H9 (cell line): ENCODE measurements around the gene LIMA1. TPM values are rescaled to one million over a fixed set of nuclear protein-coding genes. Genes with fewer than 3 reads are reported as not detected.

Source experiments
- DNase-seq: peaks from one replicate; pipeline ENCODE4 v3.0.0-alpha.2; 2017
- H2AFZ ChIP-seq: one replicate; pipeline ENCODE4 v1.6.1; 2013; ENCODE audit warnings: mild to moderate bottlenecking, low read length, control low read depth, moderate library complexity
- H2AK5ac ChIP-seq: 2 replicates; pipeline ENCODE4 v1.6.1; 2013; ENCODE audit warnings: low read length, control low read depth, mixed read lengths; ENCODE audit not compliant: insufficient read length
- H2BK120ac ChIP-seq: one replicate; pipeline ENCODE4 v1.6.1; 2013; ENCODE audit warnings: low read depth, mild to moderate bottlenecking, low read length, control low read depth, inconsistent platforms; ENCODE audit not compliant: poor library complexity, severe bottlenecking
- H2BK12ac ChIP-seq: 2 replicates; pipeline ENCODE4 v1.6.1; 2013; ENCODE audit warnings: low read length, control low read depth, mixed read lengths, low read depth; ENCODE audit not compliant: insufficient read length
- H2BK15ac ChIP-seq: 2 replicates; pipeline ENCODE4 v1.6.1; 2013; ENCODE audit warnings: low read depth, low read length, control low read depth
- H2BK20ac ChIP-seq: one replicate; pipeline ENCODE4 v1.6.1; 2013; ENCODE audit warnings: low read depth, mild to moderate bottlenecking, low read length, control low read depth, inconsistent platforms; ENCODE audit not compliant: poor library complexity, severe bottlenecking
- H2BK5ac ChIP-seq: 2 replicates; pipeline ENCODE4 v1.6.1; 2013; ENCODE audit warnings: low read length, control low read depth, mixed read lengths; ENCODE audit not compliant: insufficient read length
- H3K14ac ChIP-seq: 2 replicates; pipeline ENCODE4 v1.6.1; 2013; ENCODE audit warnings: low read length, control low read depth; ENCODE audit not compliant: insufficient read depth
- H3K18ac ChIP-seq: 2 replicates; pipeline ENCODE4 v1.6.1; 2013; ENCODE audit warnings: low read depth, mild to moderate bottlenecking, mixed read lengths, low read length, control low read depth; ENCODE audit not compliant: insufficient read length
- H3K23ac ChIP-seq: 2 replicates; pipeline ENCODE4 v1.6.1; 2013; ENCODE audit warnings: low read length, control low read depth, mixed read lengths, low read depth; ENCODE audit not compliant: insufficient read length
- H3K23me2 ChIP-seq: 2 replicates; pipeline ENCODE4 v1.6.1; 2013; ENCODE audit warnings: low read depth, mild to moderate bottlenecking, mixed read lengths, low read length, control low read depth; ENCODE audit not compliant: insufficient read length, poor library complexity, severe bottlenecking
- H3K27ac ChIP-seq: 2 replicates; pipeline ENCODE4 v1.5.1; 2013; ENCODE audit warnings: low read length, control low read depth, mixed read lengths, low read depth; ENCODE audit not compliant: insufficient read length
- H3K27me3 ChIP-seq: 2 replicates; pipeline ENCODE4 v1.6.1; 2013; ENCODE audit warnings: low read length, control low read depth, inconsistent platforms; ENCODE audit not compliant: insufficient read depth
- H3K4ac ChIP-seq: 2 replicates; pipeline ENCODE4 v1.6.1; 2013; ENCODE audit warnings: low read depth, mild to moderate bottlenecking, control low read depth, inconsistent platforms, low read length, moderate library complexity
- H3K4me1 ChIP-seq: 2 replicates; pipeline ENCODE4 v1.6.1; 2013; ENCODE audit warnings: low read length, control low read depth, inconsistent platforms; ENCODE audit not compliant: insufficient read depth
- H3K4me2 ChIP-seq: 2 replicates; pipeline ENCODE4 v1.6.1; 2013; ENCODE audit warnings: low read length, control low read depth, mixed read lengths; ENCODE audit not compliant: insufficient read length, insufficient read depth
- H3K56ac ChIP-seq: 2 replicates; pipeline ENCODE4 v1.6.1; 2013; ENCODE audit warnings: low read depth, mild to moderate bottlenecking, mixed read lengths, low read length, control low read depth; ENCODE audit not compliant: insufficient read length
- H3K79me1 ChIP-seq: 2 replicates; pipeline ENCODE4 v1.6.1; 2013; ENCODE audit warnings: low read depth, mild to moderate bottlenecking, moderate library complexity, low read length, control low read depth, inconsistent platforms; ENCODE audit not compliant: insufficient read depth, poor library complexity, severe bottlenecking
- H3K79me2 ChIP-seq: 2 replicates; pipeline ENCODE4 v1.6.1; 2013; ENCODE audit warnings: low read length, control low read depth, inconsistent platforms; ENCODE audit not compliant: insufficient read depth
- H3K9ac ChIP-seq: 2 replicates; pipeline ENCODE4 v1.6.1; 2013; ENCODE audit warnings: low read length, control low read depth, mixed read lengths; ENCODE audit not compliant: insufficient read length; ENCODE audit errors: extremely low read depth
- H3K9me3 ChIP-seq: one replicate; pipeline ENCODE4 v1.6.1; 2013; ENCODE audit warnings: low read depth, low read length, inconsistent platforms; ENCODE audit not compliant: control insufficient read depth
- H3T11ph ChIP-seq: one replicate; pipeline ENCODE4 v1.6.1; 2013; ENCODE audit warnings: mild to moderate bottlenecking, low read length, control low read depth, inconsistent platforms
- H4K20me1 ChIP-seq: one replicate; pipeline ENCODE4 v1.6.1; 2013; ENCODE audit not compliant: control insufficient read depth, insufficient read length, insufficient read depth
- H4K5ac ChIP-seq: 2 replicates; pipeline ENCODE4 v1.6.1; 2013; ENCODE audit warnings: low read depth, mild to moderate bottlenecking, mixed read lengths, low read length, control low read depth; ENCODE audit not compliant: insufficient read length
- H4K8ac ChIP-seq: replicated peaks from 2 replicates; pipeline ENCODE4 v1.6.1; 2013; ENCODE audit warnings: low read length, control low read depth, mixed read lengths, low read depth; ENCODE audit not compliant: insufficient read length
- H4K91ac ChIP-seq: 2 replicates; pipeline ENCODE4 v1.6.1; 2013; ENCODE audit warnings: low read depth, mild to moderate bottlenecking, moderate library complexity, mixed read lengths, low read length, control low read depth; ENCODE audit not compliant: insufficient read length
- H3K27ac Mint-ChIP-seq, 3 experiments: 2 replicates in 2 of 3; 3 replicates in 1 of 3; pipeline ENCODE4 v1.8.0; 2020 to 2021; ENCODE audit warnings: mixed read lengths in 3 of 3, mild to moderate bottlenecking in 1 of 3, moderate library complexity in 1 of 3
- H3K27me3 Mint-ChIP-seq: 2 replicates; pipeline ENCODE4 v1.8.0; 2021; ENCODE audit warnings: low read depth, mild to moderate bottlenecking, moderate library complexity, mixed read lengths
- H3K36me3 Mint-ChIP-seq, 3 experiments: 2 replicates in 2 of 3; 3 replicates in 1 of 3; pipeline ENCODE4 v1.8.0; 2020 to 2021; ENCODE audit warnings: low read depth in 3 of 3, mixed read lengths in 3 of 3; ENCODE audit not compliant: insufficient read depth in 1 of 3
- H3K4me1 Mint-ChIP-seq, 2 experiments: 2 replicates each; pipeline ENCODE4 v1.8.0; 2020; ENCODE audit warnings: mixed read lengths in 2 of 2
- H3K4me3 Mint-ChIP-seq, 2 experiments: 2 replicates in 1 of 2; 3 replicates in 1 of 2; pipeline ENCODE4 v1.8.0; 2020 to 2021; ENCODE audit warnings: mild to moderate bottlenecking in 2 of 2, mixed read lengths in 2 of 2, moderate library complexity in 1 of 2
- H3K9me3 Mint-ChIP-seq, 2 experiments: 2 replicates in 1 of 2; 3 replicates in 1 of 2; pipeline ENCODE4 v1.8.0; 2020; ENCODE audit warnings: mild to moderate bottlenecking in 2 of 2, mixed read lengths in 2 of 2, moderate library complexity in 1 of 2
- WGBS: extraction: QIAGEN DNeasy Blood & Tissue Kit; methylation state at CpG from one replicate; pipeline ENCODE4 v1.1.7; 2013; ENCODE audit warnings: missing lambda C conversion rate, low lambda C conversion rate, mixed read lengths; ENCODE audit not compliant: insufficient read length; ENCODE audit errors: extremely low coverage; 5-methylcytosine and 5-hydroxymethylcytosine counted together
- total RNA-seq: library from RNA; stranded (reverse); gene quantifications from 2 replicates; pipeline ENCODE4 v1.2.1, GENCODE V29; 2021
- TF ChIP-seq, protein P1 (sequence below): fragments of 200-600 bp; sonication (generic); conservative IDR thresholded peaks from 3 replicates; pipeline ENCODE4 v1.8.0; 2021; ENCODE audit warnings: antibody characterized with exemption, mild to moderate bottlenecking

The LIMA1 gene
- total RNA-seq, 1 experiment from 2014 or later = 40.8 TPM

DNA sequence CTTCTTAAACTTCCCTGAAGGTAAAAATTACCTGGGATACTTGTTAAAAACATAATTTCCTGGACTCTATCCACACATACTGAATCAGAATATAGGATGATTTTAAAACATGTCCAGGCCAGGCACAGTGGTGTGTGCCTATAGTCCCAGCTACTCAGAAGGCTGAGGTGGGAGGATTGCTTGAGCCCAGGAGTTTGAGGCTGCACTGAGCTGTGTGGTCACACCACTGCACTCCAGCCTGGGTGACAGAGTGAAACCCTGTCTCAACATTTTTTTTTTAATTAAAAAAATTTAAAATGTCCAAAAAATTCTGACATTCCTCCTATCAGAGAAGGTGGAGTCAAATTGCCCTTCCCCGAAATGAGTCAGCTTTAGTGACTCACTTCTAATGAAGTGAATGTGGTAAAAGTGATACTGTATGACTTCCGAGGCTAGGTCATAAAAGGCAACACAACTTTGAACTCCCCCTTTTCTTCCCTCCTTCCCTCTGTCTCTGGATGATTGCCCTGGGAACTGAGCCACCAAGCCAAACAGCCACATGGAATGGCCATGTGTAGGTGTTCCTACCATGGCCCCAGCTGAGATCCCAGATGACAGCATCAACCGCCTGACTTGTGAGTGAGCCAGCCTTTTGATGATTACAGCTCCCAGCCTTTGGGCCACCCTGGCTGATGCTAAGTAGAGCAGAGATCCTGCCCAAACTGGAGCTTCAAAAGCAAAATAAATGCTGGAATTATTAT is 36.3 kb downstream of the LIMA1 start:
- Histone ChIP-seq H2AK5ac (no peak overlapping the region), H3K79me1 (no peaks in the 10 kb centered on the region), H3K79me2 (no peaks in the 10 kb centered on the region), H3K23me2 (no peaks in the 10 kb centered on the region), H3K27me3 (no peaks in the 10 kb centered on the region), H2BK12ac (no peak overlapping the region), H3K23ac (no peak overlapping the region), H3K27ac (no peak overlapping the region), H2BK20ac (no peak overlapping the region), H4K5ac (no peak overlapping the region), H4K20me1 (no peaks in the 10 kb centered on the region), H3K4me1 (no peaks in the 10 kb centered on the region), H3K56ac (no peak overlapping the region), H3K9me3 (no peaks in the 10 kb centered on the region), H2AFZ (no peak overlapping the region), H3K4me2 (no peak overlapping the region), H3K14ac (no peak overlapping the region), H2BK15ac (no peak overlapping the region), H3K4ac (no peak overlapping the region), H3K9ac (no peak overlapping the region), H3T11ph (no peak overlapping the region), H4K8ac (no peak overlapping the region), H2BK5ac (no peak overlapping the region), H4K91ac (no peak overlapping the region), H2BK120ac (no peak overlapping the region), H3K18ac (no peak overlapping the region)
- Mint-ChIP-seq H3K4me3 (no peak overlapping the region), H3K4me1 (peaks cover 3 to 10% of the 10 kb centered on the region in 2 experiments; a peak in 2 of 4 replicates), H3K27me3 (no peaks in the 10 kb centered on the region; the same call in 1 of the 2 replicates), H3K36me3 (no peaks in the 10 kb centered on the region; a peak in 1 of 7 replicates), H3K27ac (peak overlapping the region in 1 of 3 experiments; percentile 81; a peak in 1 of 7 replicates), H3K9me3 (no peaks in the 10 kb centered on the region)
- TF ChIP-seq, protein P1, sequence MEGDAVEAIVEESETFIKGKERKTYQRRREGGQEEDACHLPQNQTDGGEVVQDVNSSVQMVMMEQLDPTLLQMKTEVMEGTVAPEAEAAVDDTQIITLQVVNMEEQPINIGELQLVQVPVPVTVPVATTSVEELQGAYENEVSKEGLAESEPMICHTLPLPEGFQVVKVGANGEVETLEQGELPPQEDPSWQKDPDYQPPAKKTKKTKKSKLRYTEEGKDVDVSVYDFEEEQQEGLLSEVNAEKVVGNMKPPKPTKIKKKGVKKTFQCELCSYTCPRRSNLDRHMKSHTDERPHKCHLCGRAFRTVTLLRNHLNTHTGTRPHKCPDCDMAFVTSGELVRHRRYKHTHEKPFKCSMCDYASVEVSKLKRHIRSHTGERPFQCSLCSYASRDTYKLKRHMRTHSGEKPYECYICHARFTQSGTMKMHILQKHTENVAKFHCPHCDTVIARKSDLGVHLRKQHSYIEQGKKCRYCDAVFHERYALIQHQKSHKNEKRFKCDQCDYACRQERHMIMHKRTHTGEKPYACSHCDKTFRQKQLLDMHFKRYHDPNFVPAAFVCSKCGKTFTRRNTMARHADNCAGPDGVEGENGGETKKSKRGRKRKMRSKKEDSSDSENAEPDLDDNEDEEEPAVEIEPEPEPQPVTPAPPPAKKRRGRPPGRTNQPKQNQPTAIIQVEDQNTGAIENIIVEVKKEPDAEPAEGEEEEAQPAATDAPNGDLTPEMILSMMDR = no peak
- WGBS = no CpG with 5 or more reads among the region's 3 CpGs
- DNase-seq = no peak
